C1 segment of cervical spinal cord (tissue), 14 donors: Measurements from ENCODE around the gene EI24.

Experiments used
- DNase-seq, 14 donors: peaks; one replicate each; lab custom pipeline; 2025; lab: John Stamatoyannopoulos, UW

EI24 gene

DNA sequence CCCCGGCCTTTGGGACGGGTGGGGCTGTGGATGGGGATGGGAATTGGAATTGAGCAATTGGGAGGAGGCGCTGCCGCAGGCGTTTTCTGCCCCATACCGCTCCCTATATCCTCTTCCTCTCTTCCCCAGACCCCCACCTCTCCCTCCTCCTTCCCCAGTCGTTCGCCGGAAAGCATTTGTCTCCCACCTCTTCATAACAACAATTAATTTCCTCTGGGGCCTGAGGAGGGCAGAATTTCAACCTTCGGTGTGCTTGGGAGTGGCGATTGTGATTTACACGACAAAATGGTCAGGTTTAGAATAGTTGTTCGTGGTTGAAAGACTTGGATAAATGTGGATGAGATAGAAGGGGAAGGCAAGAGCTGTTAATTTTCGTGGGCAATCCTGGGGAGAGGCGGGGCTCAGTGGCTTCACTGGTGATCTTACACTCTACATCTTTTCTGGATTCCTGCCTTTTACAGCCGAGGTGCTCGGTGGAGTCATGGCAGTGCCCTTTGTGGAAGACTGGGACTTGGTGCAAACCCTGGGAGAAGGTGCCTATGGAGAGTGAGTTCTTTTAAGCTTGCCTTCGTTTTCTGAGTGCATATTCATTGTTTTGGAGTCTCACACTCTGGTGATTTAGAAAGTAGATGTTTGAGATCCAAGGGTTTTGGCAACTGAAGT is 57.1 kb downstream of the EI24 start:
- no peak for DNase-seq

DNA sequence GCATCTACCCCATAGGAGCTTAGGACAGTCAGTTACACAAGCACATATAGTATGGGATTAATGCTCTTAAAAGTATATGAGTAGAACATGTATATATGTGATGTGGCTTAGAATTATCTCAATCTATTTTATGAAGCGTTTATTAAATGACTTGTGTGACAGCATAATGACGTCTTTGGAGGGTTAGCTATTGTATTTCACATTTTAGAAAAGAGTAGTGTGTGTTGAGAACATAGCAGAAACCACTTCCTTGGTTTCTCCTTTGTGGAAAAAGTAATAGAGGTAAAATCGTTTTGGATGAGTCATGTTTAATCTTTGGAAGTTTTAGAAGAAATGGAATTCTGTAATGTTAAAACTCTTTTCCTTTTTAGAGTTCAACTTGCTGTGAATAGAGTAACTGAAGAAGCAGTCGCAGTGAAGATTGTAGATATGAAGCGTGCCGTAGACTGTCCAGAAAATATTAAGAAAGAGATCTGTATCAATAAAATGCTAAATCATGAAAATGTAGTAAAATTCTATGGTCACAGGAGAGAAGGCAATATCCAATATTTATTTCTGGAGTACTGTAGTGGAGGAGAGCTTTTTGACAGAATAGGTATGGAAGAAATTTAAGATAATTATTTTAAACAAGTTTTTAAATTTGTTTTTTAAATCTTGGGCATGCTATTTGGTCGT is 58.1 kb downstream of the EI24 start:
- DNase-seq = no peak
